Endothelial cell of umbilical vein (primary cell): ENCODE results near the gene JPT2. TPM values are rescaled to one million over a fixed set of nuclear protein-coding genes. Genes with fewer than 3 reads are reported as not detected.

Source experiments
- BruUV-seq: library from RNA; stranded (reverse); fragments of 400-500 nt; replicated peaks from 2 replicates; lab custom pipeline; 2021; lab: Mats Ljungman, UMichigan
- CTCF ChIA-PET: fragments of 300-600, 350-600 bp; sonication (Branson Sonifier 250); formaldehyde crosslinking; loops from one replicate; lab custom pipeline; 2021; ENCODE audit warnings: antibody characterized with exemption, inconsistent platforms; lab: Charles Lee
- POLR2A ChIA-PET: fragments of 300-600, 350-600 bp; sonication (Branson Sonifier 250); formaldehyde crosslinking; loops from one replicate; lab custom pipeline; 2021; ENCODE audit warnings: antibody characterized with exemption, inconsistent platforms; lab: Charles Lee
- DNase-seq: peaks from one replicate; pipeline ENCODE4 v3.0.0-alpha.2; 2011; ENCODE audit warnings: low read depth, low spot score
- FAIRE-seq: peaks from 2 replicates; lab custom pipeline; 2011; peaks lifted over from hg19 to GRCh38; lab: Jason Lieb, UNC
- H2AFZ ChIP-seq: 2 replicates; pipeline ENCODE4 v1.6.0; 2012; ENCODE audit warnings: low read depth, low read length, control low read depth, inconsistent platforms
- H3K27ac ChIP-seq: 2 replicates; pipeline ENCODE4 v1.5.1; 2011; ENCODE audit warnings: low read depth, mild to moderate bottlenecking, control low read depth, low read length, moderate library complexity; ENCODE audit not compliant: insufficient read depth
- H3K27me3 ChIP-seq, 2 experiments: 2 replicates each; pipeline versions ENCODE4 v1.6.0 to v1.6.1; 2011; ENCODE audit warnings: low read length in 2 of 2, mixed read lengths in 1 of 2; ENCODE audit not compliant: control insufficient read depth in 2 of 2, insufficient read depth in 2 of 2
- H3K36me3 ChIP-seq, 2 experiments: 2 replicates in 1 of 2; 3 replicates in 1 of 2; pipeline ENCODE4 v1.5.1; 2011; ENCODE audit warnings: low read length in 2 of 2, mild to moderate bottlenecking in 1 of 2, moderate library complexity in 1 of 2; ENCODE audit not compliant: control insufficient read depth in 2 of 2, insufficient read depth in 2 of 2; ENCODE audit errors: extremely low read depth in 1 of 2
- H3K4me1 ChIP-seq: 3 replicates; pipeline ENCODE4 v1.5.1; 2011; ENCODE audit warnings: mild to moderate bottlenecking, low read length; ENCODE audit not compliant: control insufficient read depth, insufficient read depth; ENCODE audit errors: extremely low read depth
- H3K4me2 ChIP-seq: 2 replicates; pipeline ENCODE4 v1.6.1; 2011; ENCODE audit warnings: low read length, control low read depth, mixed read lengths; ENCODE audit not compliant: insufficient read depth
- H3K4me3 ChIP-seq, 3 experiments: fragments of 200-600 bp in 1 of 3; sonication (generic), shearing (Covaris generic) in 1 of 3; replicated peaks in 1 of 3; 2 replicates each; pipeline ENCODE4 v1.5.1; 2011 to 2016; ENCODE audit warnings: control low read depth in 3 of 3, low read length in 3 of 3, mild to moderate bottlenecking in 2 of 3, inconsistent platforms in 1 of 3, low read depth in 1 of 3, moderate library complexity in 1 of 3; ENCODE audit not compliant: insufficient read depth in 1 of 3
- H3K79me2 ChIP-seq: 2 replicates; pipeline ENCODE4 v1.6.0; 2012; ENCODE audit warnings: low read length, inconsistent platforms; ENCODE audit not compliant: control insufficient read depth, insufficient read depth
- H3K9ac ChIP-seq: replicated peaks from 2 replicates; pipeline ENCODE3; 2011; ENCODE audit warnings: low read length, control low read depth; ENCODE audit not compliant: insufficient read depth; ENCODE audit errors: extremely low read depth
- H3K9me1 ChIP-seq: replicated peaks from 3 replicates; pipeline ENCODE4 v1.6.0; 2011; ENCODE audit warnings: mild to moderate bottlenecking, low read length; ENCODE audit not compliant: control insufficient read depth, insufficient read depth; ENCODE audit errors: extremely low read depth
- H3K9me3 ChIP-seq: replicated peaks from 2 replicates; pipeline ENCODE4 v1.5.1; 2012; ENCODE audit warnings: low read length, inconsistent platforms; ENCODE audit not compliant: control insufficient read depth, insufficient read depth
- H4K20me1 ChIP-seq: replicated peaks from 2 replicates; pipeline ENCODE3; 2011; ENCODE audit warnings: mild to moderate bottlenecking, low read length; ENCODE audit not compliant: control insufficient read depth, insufficient read depth; ENCODE audit errors: extremely low read depth
- CTCF ChIP-seq, 2 donors: IDR thresholded peaks; 1 replicate in 1 of 2; 2 replicates in 1 of 2; pipeline ENCODE4 v1.5.1; 2011; ENCODE audit warnings: low read length in 2 of 2, mild to moderate bottlenecking in 2 of 2, moderate library complexity in 2 of 2, control low read depth in 1 of 2, inconsistent platforms in 1 of 2, low read depth in 1 of 2; ENCODE audit not compliant: insufficient read depth in 1 of 2; ENCODE audit errors: extremely low read depth in 1 of 2
- EZH2 ChIP-seq: IDR thresholded peaks from 2 replicates; pipeline ENCODE4 v1.6.1; 2012; ENCODE audit warnings: borderline replicate concordance, low read depth, mild to moderate bottlenecking, moderate library complexity, low read length, inconsistent platforms; ENCODE audit not compliant: severe bottlenecking
- FOS ChIP-seq: IDR thresholded peaks from 2 replicates; pipeline ENCODE4 v1.6.1; 2011; ENCODE audit warnings: mild to moderate bottlenecking, low read length, moderate library complexity, borderline replicate concordance; ENCODE audit not compliant: insufficient read depth
- GATA2 ChIP-seq: IDR thresholded peaks from 2 replicates; pipeline ENCODE4 v1.7.0; 2011; ENCODE audit warnings: low read depth, mild to moderate bottlenecking, moderate library complexity, mixed read lengths, low read length; ENCODE audit not compliant: insufficient read length, insufficient read depth
- dilution Hi-C: fragments of 300-500 bp; cut with MboI; formaldehyde crosslinking; loops from one replicate; pipeline ENCODE4 v1.15.0; 2019; ENCODE audit warnings: low sequenced_read_pairs; ENCODE audit not compliant: extremely low pct_ligation_motif_present
- intact Hi-C: fragments of 100-400 bp; cut with micrococcal nuclease; formaldehyde crosslinking; loops from one replicate; pipeline ENCODE4 v1.10.0; 2022
- polyA plus RNA-seq, 4 experiments: library from polyadenylated mRNA; depleted of rRNA in 3 of 4; stranded (reverse) in 3 of 4; unstranded in 1 of 4; fragments of >200 nt; gene quantifications; 2 replicates each; pipeline versions ENCODE4 v1.2.1 to v1.2.3, GENCODE V29; 2011 to 2012; ENCODE audit warnings: missing spikeins in 1 of 4
- total RNA-seq: library from RNA; stranded (reverse); gene quantifications from 2 replicates; pipeline ENCODE4 v1.2.3, GENCODE V29; 2021

JPT2 gene
- total and polyA plus RNA-seq, 2 donors (not counting 3 experiments of a cell fraction or from before 2014, with no cell fraction given): 35.8 to 93.3 TPM

GRCh38 chr16:1707193-1707790, 29.2 kb downstream of the JPT2 start:
- BruUV-seq: TSS peak; percentile 26
- peaks cover 3% of the 10 kb centered on the region in 2 experiments for H3K36me3 ChIP-seq
- intact Hi-C loops: loop anchor here (5.0 to 10.0 kb wide), 3 partner anchors 215 to 330 kb away; partner anchors contain the start of genes TELO2 and UQCC4
- peak overlapping the region; percentile 80 for H3K4me2 ChIP-seq
- no peaks in the 10 kb centered on the region for H3K9me1 ChIP-seq
- POLR2A ChIA-PET: interaction anchor here (1.8 kb wide), 1 partner anchor 29 kb away, joined by 14 read pairs; the partner anchor contains the start of gene JPT2
- no peaks in the 10 kb centered on the region for H3K9me3 ChIP-seq
- H3K27me3 ChIP-seq: no peaks in the 10 kb centered on the region
- no peak overlapping the region for H2AFZ ChIP-seq
- dilution Hi-C loops: no loop called here
- peaks cover 52% of the 10 kb centered on the region for H3K79me2 ChIP-seq
- CTCF ChIA-PET: interaction anchor here (1.5 to 4.2 kb wide), 3 partner anchors 16 to 74 kb away, joined by 3 to 52 read pairs (median 5); partner anchors contain the start of gene JPT2
- peak overlapping the region; percentile 21 to 82 (median 59) for H3K4me3 ChIP-seq
- H4K20me1 ChIP-seq: no peaks in the 10 kb centered on the region
- TF ChIP-seq FOS (no peak), CTCF (IDR thresholded peaks at IDR 0.05; ENCODE audit: extremely low read depth in 1 of 2, insufficient read depth in 1 of 2, low read depth in 1 of 2, low read length in 2 of 2) (no peak), EZH2 (no peak), GATA2 (no peak)
- DNase-seq: peak; percentile 43
- H3K9ac ChIP-seq: peak overlapping the region; percentile 47
- H3K4me1 ChIP-seq: peaks cover 12% of the 10 kb centered on the region
- FAIRE-seq: peak; percentile 75
- H3K27ac ChIP-seq: no peak overlapping the region
